Trophoblast cell (in vitro differentiated cells and primary cell): Measurements from ENCODE around the gene CNPY1.

Source experiments
- DNase-seq, 2 donors: peaks; one replicate each; pipeline ENCODE4 v3.0.0-alpha.2; 2016
- H2AFZ ChIP-seq: 2 replicates; pipeline ENCODE4 v1.6.1; 2013; ENCODE audit warnings: low read length, moderate library complexity, mild to moderate bottlenecking; ENCODE audit not compliant: insufficient read depth, poor library complexity
- H2AK5ac ChIP-seq: 2 replicates; pipeline ENCODE4 v1.6.1; 2013; ENCODE audit warnings: mild to moderate bottlenecking, low read length
- H2BK120ac ChIP-seq: 2 replicates; pipeline ENCODE4 v1.6.1; 2013; ENCODE audit warnings: low read length, mild to moderate bottlenecking, moderate library complexity; ENCODE audit not compliant: insufficient read depth, poor library complexity
- H2BK12ac ChIP-seq: 2 replicates; pipeline ENCODE4 v1.6.1; 2013; ENCODE audit warnings: mild to moderate bottlenecking, low read length, moderate library complexity
- H2BK5ac ChIP-seq: 2 replicates; pipeline ENCODE4 v1.6.1; 2013; ENCODE audit warnings: low read length, low read depth, moderate library complexity, mild to moderate bottlenecking; ENCODE audit not compliant: poor library complexity
- H3K14ac ChIP-seq: 2 replicates; pipeline ENCODE4 v1.6.1; 2013; ENCODE audit warnings: mild to moderate bottlenecking, low read length
- H3K18ac ChIP-seq: 2 replicates; pipeline ENCODE4 v1.6.1; 2013; ENCODE audit warnings: mild to moderate bottlenecking, low read length
- H3K23ac ChIP-seq: 2 replicates; pipeline ENCODE4 v1.6.1; 2013; ENCODE audit warnings: low read length
- H3K27ac ChIP-seq: 2 replicates; pipeline ENCODE4 v1.5.1; 2013; ENCODE audit warnings: low read depth, mild to moderate bottlenecking, inconsistent platforms, low read length, moderate library complexity
- H3K27me3 ChIP-seq: 2 replicates; pipeline ENCODE4 v1.6.1; 2013; ENCODE audit warnings: inconsistent platforms, mild to moderate bottlenecking, low read length, moderate library complexity; ENCODE audit not compliant: insufficient read depth
- H3K36me3 ChIP-seq, 2 experiments: 1 replicate in 1 of 2; 2 replicates in 1 of 2; pipeline ENCODE4 v1.6.1; 2013; ENCODE audit warnings: low read length in 2 of 2, mild to moderate bottlenecking in 2 of 2, moderate library complexity in 1 of 2; ENCODE audit not compliant: insufficient read depth in 2 of 2, control insufficient read depth in 1 of 2
- H3K4ac ChIP-seq: 2 replicates; pipeline ENCODE4 v1.6.1; 2013; ENCODE audit warnings: low read depth, mild to moderate bottlenecking, low read length, moderate library complexity
- H3K4me1 ChIP-seq, 2 experiments: 1 replicate in 1 of 2; 2 replicates in 1 of 2; pipeline ENCODE4 v1.6.1; 2013; ENCODE audit warnings: low read length in 2 of 2, mild to moderate bottlenecking in 2 of 2, moderate library complexity in 1 of 2; ENCODE audit not compliant: insufficient read depth in 2 of 2, control insufficient read depth in 1 of 2
- H3K4me2 ChIP-seq: 2 replicates; pipeline ENCODE4 v1.6.1; 2013; ENCODE audit warnings: inconsistent platforms, mild to moderate bottlenecking, low read length, moderate library complexity
- H3K4me3 ChIP-seq: 2 replicates; pipeline ENCODE4 v1.5.1; 2013; ENCODE audit warnings: mild to moderate bottlenecking, low read depth, low read length, inconsistent platforms
- H3K79me1 ChIP-seq: one replicate; pipeline ENCODE4 v1.6.1; 2013; ENCODE audit warnings: low read length
- H3K79me2 ChIP-seq: 2 replicates; pipeline ENCODE4 v1.6.1; 2013; ENCODE audit warnings: low read length, mild to moderate bottlenecking; ENCODE audit not compliant: control insufficient read depth, insufficient read depth, poor library complexity
- H3K9ac ChIP-seq: 2 replicates; pipeline ENCODE4 v1.6.1; 2013; ENCODE audit warnings: mild to moderate bottlenecking, low read length
- H3K9me3 ChIP-seq: 2 replicates; pipeline ENCODE4 v1.6.1; 2013; ENCODE audit warnings: low read depth, mild to moderate bottlenecking, control low read depth, inconsistent platforms, low read length; ENCODE audit not compliant: insufficient read depth
- H4K12ac ChIP-seq: 2 replicates; pipeline ENCODE4 v1.6.1; 2013; ENCODE audit warnings: low read depth, mild to moderate bottlenecking, low read length, moderate library complexity
- H4K8ac ChIP-seq: 2 replicates; pipeline ENCODE4 v1.6.1; 2013; ENCODE audit warnings: low read depth, mild to moderate bottlenecking, low read length, moderate library complexity
- H4K91ac ChIP-seq: one replicate; pipeline ENCODE4 v1.6.1; 2013; ENCODE audit warnings: low read depth, mild to moderate bottlenecking, low read length, moderate library complexity
- WGBS: extraction: QIAGEN DNeasy Blood & Tissue Kit; methylation state at CpG from one replicate; pipeline ENCODE4 v1.1.7; 2013; ENCODE audit warnings: missing lambda C conversion rate; ENCODE audit not compliant: insufficient read length, insufficient coverage; ENCODE audit errors: extremely low coverage; 5-methylcytosine and 5-hydroxymethylcytosine counted together

The CNPY1 gene

GRCh38 chr7:155577509-155577905, 31.1 kb upstream of the CNPY1 start:
- H3K27ac ChIP-seq, result no peak overlapping the region
- WGBS, result no CpG with 5 or more reads among the region's 16 CpGs
- no peak overlapping the region for H4K91ac ChIP-seq
- peaks cover 1% of the 10 kb centered on the region for H3K9me3 ChIP-seq
- H2BK5ac ChIP-seq, result no peak overlapping the region
- H4K12ac ChIP-seq, result no peak overlapping the region
- no peak overlapping the region for H2AFZ ChIP-seq
- H2BK120ac ChIP-seq, result no peak overlapping the region
- H3K4me2 ChIP-seq, result no peak overlapping the region
- no peaks in the 10 kb centered on the region for H3K36me3 ChIP-seq
- H2AK5ac ChIP-seq, result no peak overlapping the region
- H4K8ac ChIP-seq, result no peak overlapping the region
- H3K9ac ChIP-seq, result no peak overlapping the region
- no peak for DNase-seq
- H2BK12ac ChIP-seq, result no peak overlapping the region
- no peak overlapping the region for H3K14ac ChIP-seq
- no peaks in the 10 kb centered on the region for H3K79me2 ChIP-seq
- no peak overlapping the region for H3K18ac ChIP-seq
- no peak overlapping the region for H3K4me3 ChIP-seq
- H3K79me1 ChIP-seq, result no peaks in the 10 kb centered on the region
- no peak overlapping the region for H3K23ac ChIP-seq
- no peak overlapping the region for H3K4ac ChIP-seq
- no peaks in the 10 kb centered on the region for H3K27me3 ChIP-seq
- H3K4me1 ChIP-seq, result no peaks in the 10 kb centered on the region

GRCh38 chr7:155576900-155577508, 30.6 kb upstream of the CNPY1 start:
- Histone ChIP-seq H4K8ac (no peak overlapping the region), H2BK120ac (no peak overlapping the region), H3K36me3 (no peaks in the 10 kb centered on the region), H3K27ac (no peak overlapping the region), H3K79me2 (no peaks in the 10 kb centered on the region), H4K91ac (no peak overlapping the region), H3K27me3 (no peaks in the 10 kb centered on the region), H4K12ac (no peak overlapping the region), H2BK5ac (no peak overlapping the region), H2AFZ (no peak overlapping the region), H3K79me1 (no peaks in the 10 kb centered on the region), H3K9me3 (peaks cover 1% of the 10 kb centered on the region), H3K18ac (no peak overlapping the region), H3K14ac (no peak overlapping the region), H3K4ac (no peak overlapping the region), H3K4me3 (no peak overlapping the region), H3K23ac (no peak overlapping the region), H3K9ac (no peak overlapping the region), H3K4me2 (no peak overlapping the region), H2AK5ac (no peak overlapping the region), H2BK12ac (no peak overlapping the region), H3K4me1 (no peaks in the 10 kb centered on the region)
- WGBS, result no CpG with 5 or more reads among the region's 17 CpGs
- DNase-seq, result no peak

GRCh38 chr7:155576416-155576815, 30.1 kb upstream of the CNPY1 start:
- no peak overlapping the region for H4K8ac ChIP-seq
- H3K4ac ChIP-seq, result no peak overlapping the region
- no peak overlapping the region for H2AFZ ChIP-seq
- H3K9ac ChIP-seq, result no peak overlapping the region
- no peaks in the 10 kb centered on the region for H3K79me1 ChIP-seq
- H3K27ac ChIP-seq, result no peak overlapping the region
- no peak overlapping the region for H3K18ac ChIP-seq
- H3K4me1 ChIP-seq, result no peaks in the 10 kb centered on the region
- DNase-seq, result no peak
- no peak overlapping the region for H3K4me2 ChIP-seq
- no peak overlapping the region for H4K91ac ChIP-seq
- H2AK5ac ChIP-seq, result no peak overlapping the region
- H4K12ac ChIP-seq, result no peak overlapping the region
- no peaks in the 10 kb centered on the region for H3K79me2 ChIP-seq
- no peak overlapping the region for H3K4me3 ChIP-seq
- no peak overlapping the region for H2BK5ac ChIP-seq
- H2BK12ac ChIP-seq, result no peak overlapping the region
- WGBS, result no CpG with 5 or more reads among the region's 20 CpGs
- H3K14ac ChIP-seq, result no peak overlapping the region
- H3K23ac ChIP-seq, result no peak overlapping the region
- H3K27me3 ChIP-seq, result no peaks in the 10 kb centered on the region
- H3K36me3 ChIP-seq, result no peaks in the 10 kb centered on the region
- H2BK120ac ChIP-seq, result no peak overlapping the region
- H3K9me3 ChIP-seq, result peaks cover 1% of the 10 kb centered on the region

GRCh38 chr7:155574556-155575290, 28.4 kb upstream of the CNPY1 start:
- Histone ChIP-seq H2BK120ac (no peak overlapping the region), H3K9me3 (peaks cover 1% of the 10 kb centered on the region), H3K18ac (no peak overlapping the region)

More at GRCh38 chr7:155574556-155575290, 28.4 kb upstream of the CNPY1 start:
- H2AFZ ChIP-seq, result no peak overlapping the region
- no peak overlapping the region for H3K14ac ChIP-seq
- no peak overlapping the region for H3K4ac ChIP-seq
- H4K12ac ChIP-seq, result no peak overlapping the region
- no peak overlapping the region for H2BK12ac ChIP-seq
- H2BK5ac ChIP-seq, result no peak overlapping the region
- H3K36me3 ChIP-seq, result no peaks in the 10 kb centered on the region
- H3K27ac ChIP-seq, result no peak overlapping the region
- H3K23ac ChIP-seq, result no peak overlapping the region
- H3K9ac ChIP-seq, result no peak overlapping the region
- no peak overlapping the region for H4K91ac ChIP-seq
- H3K4me1 ChIP-seq, result no peaks in the 10 kb centered on the region
- H3K79me2 ChIP-seq, result no peaks in the 10 kb centered on the region
- WGBS, result no CpG with 5 or more reads among the region's 10 CpGs
- no peaks in the 10 kb centered on the region for H3K79me1 ChIP-seq
- peak overlapping the region; percentile 6 for H3K4me3 ChIP-seq
- no peak overlapping the region for H2AK5ac ChIP-seq
- H3K4me2 ChIP-seq, result no peak overlapping the region
- DNase-seq, result no peak
- H3K27me3 ChIP-seq, result no peaks in the 10 kb centered on the region
- H4K8ac ChIP-seq, result no peak overlapping the region
